GM12878 (cell line): ENCODE results near the gene MAP3K7CL. TPM values are rescaled to one million over a fixed set of nuclear protein-coding genes. Genes with fewer than 3 reads are reported as not detected.

Experiments
- ATAC-seq: fragments of 200-7000 bp; cut with Tn5 transposase; 3 replicates; pipeline ENCODE4 v1.9.1; 2020; ENCODE audit warnings: mild to moderate bottlenecking, moderate library complexity
- BruUV-seq: library from RNA; stranded (reverse); fragments of 400-500 nt; replicated peaks from 2 replicates; lab custom pipeline; 2021; lab: Mats Ljungman, UMichigan
- CTCF ChIA-PET: fragments of 300-600 bp; sonication (Branson Sonifier 250); formaldehyde crosslinking; extraction: SDS; loops from one replicate; lab custom pipeline; 2021; ENCODE audit warnings: inconsistent platforms; lab: Yijun Ruan, JAX
- POLR2A ChIA-PET: fragments of 350-600 bp; formaldehyde crosslinking; extraction: SDS; loops from one replicate; lab custom pipeline; 2021; ENCODE audit warnings: inconsistent platforms; lab: Charles Lee
- RAD21 ChIA-PET: fragments of 300-600 bp; sonication (Branson Sonifier 250); formaldehyde crosslinking; loops from one replicate; lab custom pipeline; 2023; ENCODE audit warnings: antibody characterized with exemption; ENCODE audit not compliant: unreplicated experiment; lab: Charles Lee
- SMC1A ChIA-PET: fragments of 300-600 bp; sonication (Branson Sonifier 250); formaldehyde crosslinking; loops from one replicate; lab custom pipeline; 2023; ENCODE audit not compliant: unreplicated experiment, uncharacterized antibody; lab: Charles Lee
- DNase-seq: peaks from one replicate; pipeline ENCODE4 v3.0.0-alpha.2; 2011; ENCODE audit warnings: low read depth, low spot score
- FAIRE-seq: peaks from 3 replicates; lab custom pipeline; 2011; peaks lifted over from hg19 to GRCh38; lab: Jason Lieb, UNC
- H2AFZ ChIP-seq: 2 replicates; pipeline ENCODE4 v1.6.0; 2011; ENCODE audit warnings: low read depth, low read length, control low read depth; ENCODE audit not compliant: control insufficient read depth
- H3K27ac ChIP-seq: 2 replicates; pipeline ENCODE4 v1.5.1; 2011; ENCODE audit warnings: control low read depth; ENCODE audit not compliant: control insufficient read depth, insufficient read depth
- H3K27me3 ChIP-seq, 2 experiments: replicated peaks in 1 of 2; 2 replicates each; pipeline versions ENCODE4 v1.6.0 to v1.6.1; 2011; ENCODE audit warnings: low read length in 1 of 2; ENCODE audit not compliant: control insufficient read depth in 2 of 2, insufficient read depth in 2 of 2
- H3K36me3 ChIP-seq, 2 experiments: 2 replicates each; pipeline ENCODE4 v1.5.1; 2011; ENCODE audit warnings: low read length in 1 of 2; ENCODE audit not compliant: control insufficient read depth in 2 of 2, insufficient read depth in 2 of 2
- H3K4me1 ChIP-seq: 2 replicates; pipeline ENCODE4 v1.6.1; 2011; ENCODE audit warnings: mild to moderate bottlenecking, low read length, moderate library complexity, mixed read lengths; ENCODE audit not compliant: control insufficient read depth, insufficient read depth
- H3K4me2 ChIP-seq: 2 replicates; pipeline ENCODE4 v1.6.0; 2011; ENCODE audit warnings: control low read depth; ENCODE audit not compliant: control insufficient read depth, insufficient read depth
- H3K4me3 ChIP-seq: fragments of 200-600 bp; sonication (generic); 2 replicates; pipeline ENCODE4 v1.5.1; 2016
- H3K79me2 ChIP-seq: 2 replicates; pipeline ENCODE4 v1.6.0; 2011; ENCODE audit warnings: low read length; ENCODE audit not compliant: control insufficient read depth, insufficient read depth
- H3K9ac ChIP-seq: 2 replicates; pipeline ENCODE4 v1.8.0; 2011; ENCODE audit warnings: low read length, control low read depth, mixed read lengths; ENCODE audit not compliant: control insufficient read depth, insufficient read depth
- H3K9me3 ChIP-seq: replicated peaks from 3 replicates; pipeline ENCODE4 v1.5.1; 2011; ENCODE audit warnings: mild to moderate bottlenecking, low read length; ENCODE audit not compliant: control insufficient read depth, insufficient read depth
- H4K20me1 ChIP-seq: 2 replicates; pipeline ENCODE4 v1.6.0; 2011; ENCODE audit not compliant: control insufficient read depth, insufficient read depth
- CTCF ChIP-seq, 3 experiments: IDR thresholded peaks in 2 of 3; conservative IDR thresholded peaks in 1 of 3; 2 replicates each; pipeline ENCODE4 v1.5.1; 2011; ENCODE audit warnings: low read depth in 3 of 3, low read length in 3 of 3, mild to moderate bottlenecking in 3 of 3, control low read depth in 2 of 3, moderate library complexity in 2 of 3, inconsistent platforms in 1 of 3, mixed read lengths in 1 of 3; ENCODE audit not compliant: control insufficient read depth in 2 of 3, insufficient read depth in 1 of 3; ENCODE audit errors: extremely low read depth in 1 of 3
- CUX1 ChIP-seq: IDR thresholded peaks from 2 replicates; pipeline ENCODE4 v1.6.1; 2012; ENCODE audit warnings: improper control_type of control experiment, low read depth, low read length; ENCODE audit not compliant: insufficient replicate concordance
- FOXM1 ChIP-seq: IDR thresholded peaks from 2 replicates; pipeline ENCODE4 v1.6.1; 2012; ENCODE audit warnings: low read depth, mild to moderate bottlenecking, inconsistent platforms, low read length, moderate library complexity
- HDAC2 ChIP-seq: fragments of 200-600 bp; sonication (generic); IDR thresholded peaks from 2 replicates; pipeline ENCODE4 v1.6.1; 2017
- IRF4 ChIP-seq: IDR thresholded peaks from 2 replicates; pipeline ENCODE4 v1.6.1; 2011; ENCODE audit warnings: low read depth, low read length
- MLLT1 ChIP-seq: fragments of 450-650 bp; IDR thresholded peaks from 2 replicates; pipeline ENCODE4 v1.6.1; 2016; ENCODE audit warnings: mild to moderate bottlenecking
- MTA3 ChIP-seq: IDR thresholded peaks from 2 replicates; pipeline ENCODE4 v1.6.1; 2012; ENCODE audit warnings: low read length, inconsistent platforms, borderline replicate concordance
- NFYB ChIP-seq: IDR thresholded peaks from 2 replicates; pipeline ENCODE4 v1.6.1; 2011; ENCODE audit warnings: low read depth, mild to moderate bottlenecking, low read length, improper control_type of control experiment, moderate library complexity; ENCODE audit not compliant: insufficient read depth
- POU2F2 ChIP-seq: IDR thresholded peaks from 3 replicates; pipeline ENCODE4 v1.6.1; 2011; ENCODE audit warnings: low read depth, mild to moderate bottlenecking, low read length, borderline replicate concordance
- RELB ChIP-seq: fragments of 450-650 bp; IDR thresholded peaks from 2 replicates; pipeline ENCODE4 v1.6.1; 2017; ENCODE audit warnings: low read depth, mild to moderate bottlenecking, moderate library complexity
- ZBED1 ChIP-seq: IDR thresholded peaks from 2 replicates; pipeline ENCODE4 v1.6.1; 2016; ENCODE audit warnings: borderline replicate concordance
- WGBS: methylation state at CpG from one replicate; pipeline ENCODE4 v1.1.6; 2016; ENCODE audit warnings: low lambda C conversion rate; ENCODE audit not compliant: insufficient replicate concordance, insufficient coverage; ENCODE audit errors: missing lambda C conversion rate; 5-methylcytosine and 5-hydroxymethylcytosine counted together
- in situ Hi-C: fragments of 300-500 bp; cut with MboI; formaldehyde crosslinking; loops from 9 replicates; pipeline ENCODE4 v1.14.3; 2018; ENCODE audit warnings: mixed read lengths
- intact Hi-C: fragments of 100-400 bp; cut with micrococcal nuclease; formaldehyde crosslinking; loops from one replicate; pipeline ENCODE4 v1.14.2; 2022; ENCODE audit not compliant: unreplicated experiment
- polyA plus RNA-seq, 11 experiments: library from polyadenylated mRNA; depleted of rRNA in 4 of 11; unstranded in 6 of 11; stranded (reverse) in 5 of 11; fragments of >200 nt; fragmentation: Nextera tagmentation in 4 of 11; fragmentation: Illumina TruSeq in 1 of 11; extraction: Ambion mirVana in 4 of 11; extraction: Trizol in 1 of 11; gene quantifications; 1 replicate in 1 of 11; 2 replicates in 10 of 11; pipeline versions ENCODE4 v1.2.1 to v1.2.3, GENCODE V29; 2011 to 2016; ENCODE audit warnings: inconsistent platforms in 2 of 11, missing spikeins in 2 of 11, low read depth in 1 of 11
- total RNA-seq, 4 experiments: library from RNA; depleted of rRNA in 3 of 4; stranded (reverse); fragments of >200 nt in 3 of 4; fragmentation: Illumina TruSeq in 1 of 4; extraction: Trizol in 1 of 4; gene quantifications; 2 replicates each; pipeline versions ENCODE4 v1.2.1 to v1.2.3, GENCODE V29; 2013 to 2021

Gene MAP3K7CL
- total and polyA plus RNA-seq, 10 of the 15 experiments (the other 5 are each of a cell fraction or from before 2014, with no cell fraction given): 3.2 to 19.7 (median 6.6) TPM

- no peak for TF ChIP-seq IRF4
Observed at GRCh38 chr21:29205988-29206387, 75.5 kb downstream of the MAP3K7CL start (continued).

- Histone ChIP-seq H3K4me1 (peaks cover 10% of the 10 kb centered on the region), H3K27me3 (no peaks in the 10 kb centered on the region), H4K20me1 (no peaks in the 10 kb centered on the region), H3K9me3 (no peaks in the 10 kb centered on the region), H3K79me2 (no peaks in the 10 kb centered on the region), H3K36me3 (no peaks in the 10 kb centered on the region), H2AFZ (no peak overlapping the region), H3K4me2 (no peak overlapping the region), H3K27ac (no peak overlapping the region), H3K4me3 (no peak overlapping the region), H3K9ac (no peak overlapping the region)
- intact Hi-C loops: no loop called here
- WGBS: 73% methylated on average over 4 of the region's 4 CpGs
- FAIRE-seq (peak; percentile 49), DNase-seq (no peak), ATAC-seq (peak; percentile 70)
- in situ Hi-C loops: no loop called here
- CTCF ChIA-PET: interaction anchor here (0.9 to 2.2 kb wide), 4 partner anchors 10 to 165 kb away, joined by 3 to 8 read pairs (median 6); no protein-coding TSS in a partner anchor
- RAD21 ChIA-PET: interaction anchor here (1.3 to 1.9 kb wide), 4 partner anchors 9 to 85 kb away, joined by 4 to 6 read pairs (median 5); no protein-coding TSS in a partner anchor
- BruUV-seq: no TSS peak
- POLR2A ChIA-PET: interaction anchor here (0.7 to 1.8 kb wide), 5 partner anchors 10 to 31 kb away, joined by 3 to 10 read pairs (median 5); no protein-coding TSS in a partner anchor
- SMC1A ChIA-PET: interaction anchor here (1.0 to 4.3 kb wide), 10 partner anchors 10 to 96 kb away, joined by 3 to 25 read pairs (median 4); no protein-coding TSS in a partner anchor
- TF ChIP-seq CTCF (IDR thresholded peaks at IDR 0.05 in 2 of 3, conservative IDR thresholded peaks at IDR 0.05 in 1 of 3; ENCODE audit: control insufficient read depth in 2 of 3, extremely low read depth in 1 of 3, insufficient read depth in 1 of 3, low read depth in 3 of 3, low read length in 3 of 3): no peak
- no peak for TF ChIP-seq NFYB
- no peak for TF ChIP-seq HDAC2
- TF ChIP-seq MTA3: no peak
- TF ChIP-seq POU2F2: no peak
- TF ChIP-seq RELB: 0 out of 2 replicates have a peak, but pooled peaks have one; percentile 24
- no peak for TF ChIP-seq ZBED1
- TF ChIP-seq MLLT1: 0 out of 2 replicates have a peak, but pooled peaks have one; percentile 28
- no peak for TF ChIP-seq CUX1
- no peak for TF ChIP-seq FOXM1
Observed at GRCh38 chr21:29206445-29206844, 76.0 kb downstream of the MAP3K7CL start.
